SK-N-SH treated with all-trans-retinoic acid at 6 μM for 48 hours (cell line): ENCODE data around the gene FAM20C.
"Not testable (repeated sequence)": the region's sequence is repeated elsewhere in the genome, so short reads cannot be mapped to it uniquely, and the experiment has no call there.

Experiments
- ATAC-seq: fragments of 200-7000 bp; cut with Tn5 transposase; 3 replicates; pipeline ENCODE4 v1.9.1; 2020; ENCODE audit warnings: mild to moderate bottlenecking, moderate library complexity
- ARNTL ChIP-seq: fragments of 450-650 bp; formaldehyde crosslinking; IDR thresholded peaks from 2 replicates; pipeline ENCODE4 v1.5.0; 2020; ENCODE audit warnings: low read depth, mild to moderate bottlenecking, moderate library complexity, borderline replicate concordance
- BACH2 ChIP-seq: fragments of 250-450 bp; sonication (Bioruptor Pico); IDR thresholded peaks from 2 replicates; pipeline ENCODE4 v1.9.0; 2021; ENCODE audit warnings: mild to moderate bottlenecking, borderline replicate concordance
- CREB5 ChIP-seq: fragments of 250-450 bp; sonication (Bioruptor Pico); IDR thresholded peaks from 2 replicates; pipeline ENCODE4 v1.5.1; 2020; ENCODE audit warnings: low read depth, mild to moderate bottlenecking, moderate library complexity
- CSDC2 ChIP-seq: fragments of 250-450 bp; sonication (Bioruptor Pico); IDR thresholded peaks from 2 replicates; pipeline ENCODE4 v1.5.0; 2020; ENCODE audit warnings: mild to moderate bottlenecking, moderate library complexity
- GLIS3 ChIP-seq: fragments of 250-450 bp; sonication (Bioruptor Pico); IDR thresholded peaks from 2 replicates; pipeline ENCODE4 v1.5.0; 2020; ENCODE audit warnings: mild to moderate bottlenecking, moderate library complexity
- ISL1 ChIP-seq: fragments of 250-450 bp; sonication (Bioruptor Pico); IDR thresholded peaks from 2 replicates; pipeline ENCODE4 v2.1.2; 2022; ENCODE audit warnings: mild to moderate bottlenecking, moderate library complexity
- OSR1 ChIP-seq: fragments of 250-450 bp; sonication (Bioruptor Pico); IDR thresholded peaks from 2 replicates; pipeline ENCODE4 v1.8.0; 2022; ENCODE audit warnings: moderate library complexity, mild to moderate bottlenecking, inconsistent platforms
- PPARA ChIP-seq: fragments of 250-450 bp; sonication (Bioruptor Pico); IDR thresholded peaks from 2 replicates; pipeline ENCODE4 v1.5.0; 2020; ENCODE audit warnings: mild to moderate bottlenecking, borderline replicate concordance
- RARB ChIP-seq: fragments of 250-450 bp; sonication (Bioruptor Pico); IDR thresholded peaks from 2 replicates; pipeline ENCODE4 v1.8.0; 2021; ENCODE audit warnings: mild to moderate bottlenecking, moderate library complexity
- SNAI2 ChIP-seq: fragments of 250-450 bp; sonication (Bioruptor Pico); IDR thresholded peaks from 2 replicates; pipeline ENCODE4 v1.5.0; 2020; ENCODE audit warnings: mild to moderate bottlenecking, moderate library complexity
- TCF4 ChIP-seq: fragments of 250-450 bp; sonication (Bioruptor Pico); IDR thresholded peaks from 2 replicates; pipeline ENCODE4 v1.8.0; 2021; ENCODE audit warnings: mild to moderate bottlenecking, moderate library complexity, borderline replicate concordance
- TOX ChIP-seq: fragments of 250-450 bp; sonication (Bioruptor Pico); IDR thresholded peaks from 2 replicates; pipeline ENCODE4 v1.8.0; 2021; ENCODE audit warnings: mild to moderate bottlenecking, moderate library complexity, borderline replicate concordance
- TSHZ2 ChIP-seq: fragments of 250-450 bp; sonication (Bioruptor Pico); IDR thresholded peaks from 2 replicates; pipeline ENCODE4 v1.5.0; 2020; ENCODE audit warnings: mild to moderate bottlenecking, moderate library complexity
- ZC3H10 ChIP-seq: fragments of 250-450 bp; sonication (Bioruptor Pico); IDR thresholded peaks from 2 replicates; pipeline ENCODE4 v1.5.1; 2021; ENCODE audit warnings: mild to moderate bottlenecking, moderate library complexity
- ZFP3 ChIP-seq: fragments of 250-450 bp; sonication (Bioruptor Pico); IDR thresholded peaks from 2 replicates; pipeline ENCODE4 v1.5.0; 2020; ENCODE audit warnings: mild to moderate bottlenecking, moderate library complexity
- ZFP30 ChIP-seq: fragments of 450-650 bp; formaldehyde crosslinking; IDR thresholded peaks from 2 replicates; pipeline ENCODE4 v1.5.0; 2022; ENCODE audit warnings: mild to moderate bottlenecking, moderate library complexity
- ZNF565 ChIP-seq: fragments of 450-650 bp; formaldehyde crosslinking; conservative IDR thresholded peaks from 2 replicates; pipeline ENCODE4 v1.5.0; 2020; ENCODE audit warnings: low read depth, mild to moderate bottlenecking, moderate library complexity
- ZNF70 ChIP-seq: fragments of 450-650 bp; formaldehyde crosslinking; IDR thresholded peaks from 2 replicates; pipeline ENCODE4 v1.5.0; 2020; ENCODE audit warnings: mild to moderate bottlenecking, moderate library complexity
- ZNF8 ChIP-seq: fragments of 450-650 bp; formaldehyde crosslinking; IDR thresholded peaks from 2 replicates; pipeline ENCODE4 v1.5.0; 2020; ENCODE audit warnings: mild to moderate bottlenecking, moderate library complexity
- TF ChIP-seq, protein P1 (sequence below): fragments of 250-450 bp; sonication (Bioruptor Pico); IDR thresholded peaks from 2 replicates; pipeline ENCODE4 v1.8.0; 2021; ENCODE audit warnings: low read depth, mild to moderate bottlenecking, moderate library complexity, borderline replicate concordance
- TF ChIP-seq, protein P2 (sequence below): fragments of 250-450 bp; sonication (Bioruptor Pico); IDR thresholded peaks from 2 replicates; pipeline ENCODE4 v1.5.1; 2021; ENCODE audit warnings: mild to moderate bottlenecking, moderate library complexity
- TF ChIP-seq, protein P3 (sequence below): fragments of 250-450 bp; sonication (Bioruptor Pico); IDR thresholded peaks from 2 replicates; pipeline ENCODE4 v1.8.0; 2020; ENCODE audit warnings: mild to moderate bottlenecking, moderate library complexity, borderline replicate concordance

FAM20C gene

DNA sequence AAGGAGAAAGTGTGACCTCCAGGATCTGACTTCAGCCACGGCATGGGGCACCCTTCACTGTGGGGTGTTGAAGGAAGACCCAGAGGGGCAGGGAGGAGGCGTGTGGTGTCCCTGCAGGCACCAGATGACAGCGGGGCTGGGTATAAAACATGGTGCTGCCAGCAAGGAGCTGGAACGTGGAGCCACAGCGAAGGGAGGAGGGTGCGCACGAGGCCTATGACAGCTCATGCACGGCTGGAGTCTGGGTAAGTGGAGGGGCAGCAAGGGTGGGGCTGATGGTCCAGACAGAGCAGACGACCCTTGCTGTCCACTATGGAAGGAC is 69.8 kb downstream of the FAM20C start:
- TF ChIP-seq TSHZ2 (CRISPR knock-in tag) (no peak), BACH2 (no peak), ZNF8 (CRISPR knock-in tag) (no peak), GLIS3 (no peak), TCF4 (CRISPR knock-in tag) (no peak), CSDC2 (CRISPR knock-in tag) (no peak), ZC3H10 (CRISPR knock-in tag) (no peak), ZFP30 (CRISPR knock-in tag) (no peak), ISL1 (CRISPR knock-in tag) (no peak), ARNTL (no peak), ZFP3 (CRISPR knock-in tag) (no peak)
- TF ChIP-seq, all 23 proteins: peak for 0
- no peak for ATAC-seq

DNA sequence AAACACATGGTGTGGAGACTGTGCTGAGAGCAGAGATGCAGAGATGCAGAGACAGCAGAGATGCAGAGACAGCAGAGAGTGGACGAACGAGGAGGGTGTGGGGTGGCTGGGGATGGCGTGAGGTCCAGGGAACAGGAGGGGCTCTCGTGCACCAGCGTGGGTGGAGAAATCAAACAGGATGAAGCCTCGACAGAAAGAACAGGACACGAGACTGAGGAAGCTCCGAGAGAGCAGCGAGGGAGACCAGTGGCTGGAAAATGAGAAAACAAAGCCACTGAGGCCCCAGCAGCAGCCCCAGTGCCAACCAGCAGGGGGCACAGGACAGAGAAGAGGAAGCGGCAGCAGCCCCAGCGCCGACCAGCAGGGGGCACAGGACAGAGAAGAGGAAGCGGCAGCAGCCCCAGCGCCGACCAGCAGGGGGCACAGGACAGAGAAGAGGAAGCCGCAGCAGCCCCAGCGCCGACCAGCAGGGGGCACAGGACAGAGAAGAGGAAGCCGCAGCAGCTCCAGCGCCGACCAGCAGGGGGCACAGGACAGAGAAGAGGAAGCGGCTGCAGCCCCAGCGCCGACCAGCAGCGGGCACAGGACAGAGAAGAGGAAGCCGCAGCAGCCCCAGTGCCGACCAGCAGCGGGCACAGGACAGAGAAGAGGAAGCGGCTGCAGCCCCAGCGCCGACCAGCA is 70.4 kb downstream of the FAM20C start:
- ATAC-seq = not testable (repeated sequence)

DNA sequence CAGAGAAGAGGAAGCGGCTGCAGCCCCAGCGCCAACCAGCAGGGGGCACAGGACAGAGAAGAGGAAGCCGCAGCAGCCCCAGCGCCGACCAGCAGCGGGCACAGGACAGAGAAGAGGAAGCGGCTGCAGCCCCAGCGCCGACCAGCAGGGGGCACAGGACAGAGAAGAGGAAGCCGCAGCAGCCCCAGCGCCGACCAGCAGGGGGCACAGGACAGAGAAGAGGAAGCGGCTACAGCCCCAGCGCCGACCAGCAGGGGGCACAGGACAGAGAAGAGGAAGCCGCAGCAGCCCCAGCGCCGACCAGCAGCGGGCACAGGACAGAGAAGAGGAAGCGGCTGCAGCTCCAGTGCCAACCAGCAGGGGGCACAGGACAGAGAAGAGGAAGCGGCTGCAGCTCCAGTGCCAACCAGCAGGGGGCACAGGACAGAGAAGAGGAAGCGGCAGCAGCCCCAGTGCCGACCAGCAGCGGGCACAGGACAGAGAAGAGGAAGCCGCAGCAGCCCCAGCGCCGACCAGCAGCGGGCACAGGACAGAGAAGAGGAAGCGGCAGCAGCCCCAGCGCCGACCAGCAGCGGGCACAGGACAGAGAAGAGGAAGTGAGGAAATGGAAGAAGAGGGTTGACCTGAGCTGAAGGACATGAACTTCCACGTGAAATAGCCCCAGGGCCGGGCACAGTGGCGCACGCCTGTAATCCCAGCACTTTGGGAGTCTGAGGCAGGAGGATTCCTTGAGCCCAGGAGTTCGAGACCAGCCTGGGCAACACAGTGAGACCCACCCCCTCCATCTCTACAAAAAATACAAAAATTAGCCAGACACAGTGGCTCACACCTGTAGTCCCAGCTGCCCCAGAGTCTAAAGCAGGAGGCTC is 71.3 kb downstream of the FAM20C start:
- ATAC-seq = not testable (repeated sequence)

- ATAC-seq = no peak
- TF ChIP-seq ISL1 (CRISPR knock-in tag) (no peak), ZNF8 (CRISPR knock-in tag) (no peak), GLIS3 (no peak), CREB5 (CRISPR knock-in tag) (no peak), PPARA (CRISPR knock-in tag) (no peak), RARB (CRISPR knock-in tag) (no peak), SNAI2 (no peak), ZNF565 (no peak), TOX (CRISPR knock-in tag) (no peak), ZFP3 (CRISPR knock-in tag) (no peak), BACH2 (no peak), TCF4 (CRISPR knock-in tag) (no peak), ZFP30 (CRISPR knock-in tag) (no peak), OSR1 (CRISPR knock-in tag) (no peak), ZNF70 (CRISPR knock-in tag) (no peak)
- TF ChIP-seq, protein P1, sequence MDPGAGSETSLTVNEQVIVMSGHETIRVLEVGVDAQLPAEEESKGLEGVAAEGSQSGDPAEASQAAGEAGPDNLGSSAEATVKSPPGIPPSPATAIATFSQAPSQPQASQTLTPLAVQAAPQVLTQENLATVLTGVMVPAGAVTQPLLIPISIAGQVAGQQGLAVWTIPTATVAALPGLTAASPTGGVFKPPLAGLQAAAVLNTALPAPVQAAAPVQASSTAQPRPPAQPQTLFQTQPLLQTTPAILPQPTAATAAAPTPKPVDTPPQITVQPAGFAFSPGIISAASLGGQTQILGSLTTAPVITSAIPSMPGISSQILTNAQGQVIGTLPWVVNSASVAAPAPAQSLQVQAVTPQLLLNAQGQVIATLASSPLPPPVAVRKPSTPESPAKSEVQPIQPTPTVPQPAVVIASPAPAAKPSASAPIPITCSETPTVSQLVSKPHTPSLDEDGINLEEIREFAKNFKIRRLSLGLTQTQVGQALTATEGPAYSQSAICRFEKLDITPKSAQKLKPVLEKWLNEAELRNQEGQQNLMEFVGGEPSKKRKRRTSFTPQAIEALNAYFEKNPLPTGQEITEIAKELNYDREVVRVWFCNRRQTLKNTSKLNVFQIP (CRISPR knock-in tag) = no peak
- TF ChIP-seq, protein P2, sequence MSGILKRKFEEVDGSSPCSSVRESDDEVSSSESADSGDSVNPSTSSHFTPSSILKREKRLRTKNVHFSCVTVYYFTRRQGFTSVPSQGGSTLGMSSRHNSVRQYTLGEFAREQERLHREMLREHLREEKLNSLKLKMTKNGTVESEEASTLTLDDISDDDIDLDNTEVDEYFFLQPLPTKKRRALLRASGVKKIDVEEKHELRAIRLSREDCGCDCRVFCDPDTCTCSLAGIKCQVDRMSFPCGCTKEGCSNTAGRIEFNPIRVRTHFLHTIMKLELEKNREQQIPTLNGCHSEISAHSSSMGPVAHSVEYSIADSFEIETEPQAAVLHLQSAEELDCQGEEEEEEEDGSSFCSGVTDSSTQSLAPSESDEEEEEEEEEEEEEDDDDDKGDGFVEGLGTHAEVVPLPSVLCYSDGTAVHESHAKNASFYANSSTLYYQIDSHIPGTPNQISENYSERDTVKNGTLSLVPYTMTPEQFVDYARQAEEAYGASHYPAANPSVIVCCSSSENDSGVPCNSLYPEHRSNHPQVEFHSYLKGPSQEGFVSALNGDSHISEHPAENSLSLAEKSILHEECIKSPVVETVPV (CRISPR knock-in tag) = no peak
- TF ChIP-seq, protein P3, sequence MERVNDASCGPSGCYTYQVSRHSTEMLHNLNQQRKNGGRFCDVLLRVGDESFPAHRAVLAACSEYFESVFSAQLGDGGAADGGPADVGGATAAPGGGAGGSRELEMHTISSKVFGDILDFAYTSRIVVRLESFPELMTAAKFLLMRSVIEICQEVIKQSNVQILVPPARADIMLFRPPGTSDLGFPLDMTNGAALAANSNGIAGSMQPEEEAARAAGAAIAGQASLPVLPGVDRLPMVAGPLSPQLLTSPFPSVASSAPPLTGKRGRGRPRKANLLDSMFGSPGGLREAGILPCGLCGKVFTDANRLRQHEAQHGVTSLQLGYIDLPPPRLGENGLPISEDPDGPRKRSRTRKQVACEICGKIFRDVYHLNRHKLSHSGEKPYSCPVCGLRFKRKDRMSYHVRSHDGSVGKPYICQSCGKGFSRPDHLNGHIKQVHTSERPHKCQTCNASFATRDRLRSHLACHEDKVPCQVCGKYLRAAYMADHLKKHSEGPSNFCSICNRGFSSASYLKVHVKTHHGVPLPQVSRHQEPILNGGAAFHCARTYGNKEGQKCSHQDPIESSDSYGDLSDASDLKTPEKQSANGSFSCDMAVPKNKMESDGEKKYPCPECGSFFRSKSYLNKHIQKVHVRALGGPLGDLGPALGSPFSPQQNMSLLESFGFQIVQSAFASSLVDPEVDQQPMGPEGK = no peak
Observed at GRCh38 chr7:264541-265191, 72.3 kb downstream of the FAM20C start.
